ENCODE data around the gene ISYNA1. TPM values are rescaled to one million over a fixed set of nuclear protein-coding genes. Genes with fewer than 3 reads are reported as not detected.

ISYNA1 gene
- total and polyA plus RNA-seq, 2 of the 13 experiments (the other 11 are each of a cell fraction or from before 2014, with no cell fraction given): 29.6 to 48.5 TPM

- no peak for TF ChIP-seq ZNF431 (CRISPR knock-in tag; IDR thresholded peaks at IDR 0.05; ENCODE audit: borderline replicate concordance, low read depth)
- TF ChIP-seq ZFX (CRISPR knock-in tag; IDR thresholded peaks at IDR 0.05; ENCODE audit: low read depth): peak; percentile 26; the same call in 1 of the 2 replicates
- 0 out of 2 replicates have a peak, but pooled peaks have one; percentile 3 for TF ChIP-seq ZC3H13 (CRISPR knock-in tag; IDR thresholded peaks at IDR 0.05)
- TF ChIP-seq ZNF501 (CRISPR knock-in tag; IDR thresholded peaks at IDR 0.05): peak; percentile 21; the same call in 1 of the 2 replicates
- no peak for TF ChIP-seq ZBTB8A (CRISPR knock-in tag; IDR thresholded peaks at IDR 0.05; ENCODE audit: borderline replicate concordance, low read depth)
- TF ChIP-seq ZBTB10 (CRISPR knock-in tag; IDR thresholded peaks at IDR 0.05; ENCODE audit: borderline replicate concordance): 0 out of 2 replicates have a peak, but pooled peaks have one; percentile 25
- peak; percentile 3; the same call in 1 of the 2 replicates for TF ChIP-seq TBX2 (CRISPR knock-in tag; IDR thresholded peaks at IDR 0.05; ENCODE audit: borderline replicate concordance)
- TF ChIP-seq HNRNPH1 (optimal IDR thresholded peaks at IDR 0.05; ENCODE audit: low read depth, low read length): no peak
- TF ChIP-seq PRDM10 (CRISPR knock-in tag; IDR thresholded peaks at IDR 0.05; ENCODE audit: low read depth): no peak
- TF ChIP-seq NONO (IDR thresholded peaks at IDR 0.05): no peak
- TF ChIP-seq NONO (CRISPR knock-in tag; conservative IDR thresholded peaks at IDR 0.05): 0 out of 2 replicates have a peak, but pooled peaks have one; percentile 30
- 0 out of 2 replicates have a peak, but pooled peaks have one; percentile 39 for TF ChIP-seq NFAT5 (CRISPR knock-in tag; IDR thresholded peaks at IDR 0.05)
- TF ChIP-seq ADNP (CRISPR knock-in tag; IDR thresholded peaks at IDR 0.05): 0 out of 2 replicates have a peak, but pooled peaks have one; percentile 7
- no peak for TF ChIP-seq RFXANK (CRISPR knock-in tag; IDR thresholded peaks at IDR 0.05)
- peak; percentile 71; the same call in 1 of the 2 replicates for TF ChIP-seq ZNF691 (CRISPR knock-in tag; IDR thresholded peaks at IDR 0.05; ENCODE audit: borderline replicate concordance, low read depth)
Measured at GRCh38 chr19:18418483-18419194, 19.3 kb downstream of the ISYNA1 start (continued).
